Occipital lobe (tissue), 2 donors: ENCODE data around the gene CSTF2T. TPM values are rescaled to one million over a fixed set of nuclear protein-coding genes. Genes with fewer than 3 reads are reported as not detected.

ENCODE experiments used
- DNase-seq: peaks from one replicate; lab custom pipeline; 2025; lab: John Stamatoyannopoulos, UW
- total RNA-seq: library from RNA; depleted of rRNA; stranded (reverse); fragments of >200 nt; gene quantifications from one replicate; pipeline ENCODE4 v1.2.3, GENCODE V29; 2014

Gene CSTF2T
- total RNA-seq, result 46.0 TPM

GRCh38 chr10:51699475-51700227, at the start of gene CSTF2T:
TSS of gene CSTF2T (minus strand) at chr10:51699595. CDS start at chr10:51699549, 46 bp downstream.
- DNase-seq, result peak; percentile 76

- DNase-seq, result no peak
Measured at GRCh38 chr10:51748959-51749358, 49.6 kb upstream of the CSTF2T start.

GRCh38 chr10:51747216-51747615, 47.8 kb upstream of the CSTF2T start:
- DNase-seq, result no peak

- DNase-seq, result no peak
Measured at GRCh38 chr10:51745397-51745796, 46.0 kb upstream of the CSTF2T start.

GRCh38 chr10:51744235-51745000, 45.0 kb upstream of the CSTF2T start:
- no peak for DNase-seq

- DNase-seq, result no peak
Measured at GRCh38 chr10:51743146-51743545, 43.8 kb upstream of the CSTF2T start.

GRCh38 chr10:51733057-51733456, 33.7 kb upstream of the CSTF2T start:
- DNase-seq, result no peak

- DNase-seq, result no peak
Measured at GRCh38 chr10:51729822-51730555, 30.6 kb upstream of the CSTF2T start.

- DNase-seq, result no peak
Measured at GRCh38 chr10:51724038-51724437, 24.6 kb upstream of the CSTF2T start.

GRCh38 chr10:51718804-51719291, 19.5 kb upstream of the CSTF2T start:
- no peak for DNase-seq

- no peak for DNase-seq
Measured at GRCh38 chr10:51716981-51717380, 17.6 kb upstream of the CSTF2T start.

- DNase-seq, result no peak
Measured at GRCh38 chr10:51711519-51711891, 12.1 kb upstream of the CSTF2T start.

GRCh38 chr10:51709324-51709972, 10.1 kb upstream of the CSTF2T start:
- DNase-seq, result no peak

GRCh38 chr10:51708609-51709008, 9.2 kb upstream of the CSTF2T start:
- DNase-seq, result no peak

- no peak for DNase-seq
Measured at GRCh38 chr10:51707821-51708424, 8.5 kb upstream of the CSTF2T start.

- DNase-seq, result no peak
Measured at GRCh38 chr10:51707392-51707791, 8.0 kb upstream of the CSTF2T start.

GRCh38 chr10:51706225-51706624, 6.8 kb upstream of the CSTF2T start:
- DNase-seq, result peak; percentile 16

GRCh38 chr10:51705774-51706173, 6.4 kb upstream of the CSTF2T start:
- no peak for DNase-seq

GRCh38 chr10:51700228-51700817, 928 bp upstream of the CSTF2T start:
- DNase-seq, result no peak

- DNase-seq, result no peak
Measured at GRCh38 chr10:51699145-51699474, 285 bp downstream of the CSTF2T start.
